T-helper 2 cell treated with Interferon-gamma antibody and Interleukin-4, amounts not matched to agents 100 ng/mL and 5 ng/mL, for 36 hours (primary cell): ENCODE results near the gene CEP128. TPM values are rescaled to one million over a fixed set of nuclear protein-coding genes. Genes with fewer than 3 reads are reported as not detected.

Experiments used
- intact Hi-C: fragments of 100-400 bp; cut with micrococcal nuclease; formaldehyde crosslinking; loops from one replicate; pipeline ENCODE4 v1.15.1; 2023
- total RNA-seq: library from RNA; stranded (reverse); gene quantifications from 2 replicates; pipeline ENCODE4 v1.2.3, GENCODE V29; 2022

Gene CEP128
- total RNA-seq, 1 donor from 2014 or later: 31.7 TPM

GRCh38 chr14:80620434-80620833 is 321.1 kb downstream of the CEP128 start:
- intact Hi-C loops: no loop called here

- intact Hi-C loops: no loop called here
Observed at GRCh38 chr14:80618751-80619329, 322.7 kb downstream of the CEP128 start.

GRCh38 chr14:80615831-80616230 is 325.7 kb downstream of the CEP128 start:
- intact Hi-C loops: no loop called here

GRCh38 chr14:80609055-80609454 is 332.5 kb downstream of the CEP128 start:
- intact Hi-C loops: no loop called here

- intact Hi-C loops: no loop called here
Observed at GRCh38 chr14:80608563-80608962, 333.0 kb downstream of the CEP128 start.

- intact Hi-C loops: no loop called here
Observed at GRCh38 chr14:80607430-80608190, 333.9 kb downstream of the CEP128 start.

GRCh38 chr14:80606347-80606772 is 335.2 kb downstream of the CEP128 start:
- intact Hi-C loops: no loop called here

GRCh38 chr14:80605536-80605935 is 336.0 kb downstream of the CEP128 start:
- intact Hi-C loops: no loop called here

- intact Hi-C loops: no loop called here
Observed at GRCh38 chr14:80602946-80603345, 338.6 kb downstream of the CEP128 start.

- intact Hi-C loops: no loop called here
Observed at GRCh38 chr14:80587096-80587724, 354.3 kb downstream of the CEP128 start.

GRCh38 chr14:80586131-80586530 is 355.4 kb downstream of the CEP128 start:
- intact Hi-C loops: no loop called here

- intact Hi-C loops: no loop called here
Observed at GRCh38 chr14:80585506-80585835, 356.1 kb downstream of the CEP128 start.

GRCh38 chr14:80584744-80585505 is 356.6 kb downstream of the CEP128 start:
- intact Hi-C loops: no loop called here

GRCh38 chr14:80577599-80577998 is 363.9 kb downstream of the CEP128 start:
- intact Hi-C loops: no loop called here

- intact Hi-C loops: no loop called here
Observed at GRCh38 chr14:80576401-80576800, 365.1 kb downstream of the CEP128 start.

GRCh38 chr14:80575763-80576162 is 365.8 kb downstream of the CEP128 start:
- intact Hi-C loops: no loop called here

GRCh38 chr14:80572666-80573065 is 368.9 kb downstream of the CEP128 start:
- intact Hi-C loops: no loop called here

- intact Hi-C loops: no loop called here
Observed at GRCh38 chr14:80570930-80571298, 370.6 kb downstream of the CEP128 start.

GRCh38 chr14:80567905-80568536 is 373.5 kb downstream of the CEP128 start:
- intact Hi-C loops: no loop called here

GRCh38 chr14:80565001-80565400 is 376.5 kb downstream of the CEP128 start:
- intact Hi-C loops: no loop called here

- intact Hi-C loops: no loop called here
Observed at GRCh38 chr14:80564051-80564450, 377.5 kb downstream of the CEP128 start.
